Astrocyte of the spinal cord (primary cell): ENCODE data around the gene C1D.
"Not testable (repeated sequence)": the region's sequence is repeated elsewhere in the genome, so short reads cannot be mapped to it uniquely, and the experiment has no call there.

Experiments
- DNase-seq: peaks from one replicate; pipeline ENCODE4 v3.0.0; 2011; ENCODE audit warnings: low read depth, low spot score
- H3K4me3 ChIP-seq: 2 replicates; pipeline ENCODE4 v1.5.1; 2011; ENCODE audit warnings: low read depth, mild to moderate bottlenecking, low read length, moderate library complexity
- CTCF ChIP-seq: IDR thresholded peaks from 2 replicates; pipeline ENCODE4 v1.5.1; 2012; ENCODE audit warnings: low read depth, mild to moderate bottlenecking, low read length, inconsistent platforms
- in situ Hi-C: cut with HindIII; loops from 2 replicates; pipeline ENCODE4 v1.10.0; 2017; ENCODE audit warnings: low sequenced_read_pairs

The C1D gene

GRCh38 chr2:68091439-68092034 is 28.7 kb upstream of the C1D start:
- no peak for DNase-seq
- TF ChIP-seq CTCF, result no peak
- in situ Hi-C loops, result no loop called here
- H3K4me3 ChIP-seq, result no peak overlapping the region

- in situ Hi-C loops, result no loop called here
- H3K4me3 ChIP-seq, result no peak overlapping the region
- DNase-seq, result no peak
- no peak for TF ChIP-seq CTCF
Measured at GRCh38 chr2:68089961-68090360, 27.2 kb upstream of the C1D start.

- DNase-seq, result no peak
- H3K4me3 ChIP-seq, result no peak overlapping the region
- in situ Hi-C loops, result no loop called here
- TF ChIP-seq CTCF, result no peak
Measured at GRCh38 chr2:68088940-68089339, 26.1 kb upstream of the C1D start.

- DNase-seq, result no peak
- in situ Hi-C loops, result no loop called here
- no peak for TF ChIP-seq CTCF
- H3K4me3 ChIP-seq, result no peak overlapping the region
Measured at GRCh38 chr2:68086166-68086565, 23.4 kb upstream of the C1D start.

GRCh38 chr2:68083346-68083745 is 20.5 kb upstream of the C1D start:
- in situ Hi-C loops, result no loop called here

GRCh38 chr2:68074050-68074449 is 11.2 kb upstream of the C1D start:
- DNase-seq, result no peak
- TF ChIP-seq CTCF, result no peak
- in situ Hi-C loops, result no loop called here
- no peak overlapping the region for H3K4me3 ChIP-seq

More at GRCh38 chr2:68083346-68083745, 20.5 kb upstream of the C1D start:
- DNase-seq, result no peak
- no peak overlapping the region for H3K4me3 ChIP-seq
- no peak for TF ChIP-seq CTCF

GRCh38 chr2:68063797-68064646 is 1.2 kb upstream of the C1D start:
- in situ Hi-C loops, H3K4me3 ChIP-seq, DNase-seq: not testable (repeated sequence)
